GM12878 (cell line): ENCODE data around the gene ALKBH1. TPM values are rescaled to one million over a fixed set of nuclear protein-coding genes. Genes with fewer than 3 reads are reported as not detected.
"Not testable (repeated sequence)": the region's sequence is repeated elsewhere in the genome, so short reads cannot be mapped to it uniquely, and the experiment has no call there.

ENCODE experiments used
- ATAC-seq: fragments of 200-7000 bp; cut with Tn5 transposase; 3 replicates; pipeline ENCODE4 v1.9.1; 2020; ENCODE audit warnings: mild to moderate bottlenecking, moderate library complexity
- BruUV-seq: library from RNA; stranded (reverse); fragments of 400-500 nt; replicated peaks from 2 replicates; lab custom pipeline; 2021; lab: Mats Ljungman, UMichigan
- CTCF ChIA-PET: fragments of 300-600 bp; sonication (Branson Sonifier 250); formaldehyde crosslinking; extraction: SDS; loops from one replicate; lab custom pipeline; 2021; ENCODE audit warnings: inconsistent platforms; lab: Yijun Ruan, JAX
- POLR2A ChIA-PET: fragments of 350-600 bp; formaldehyde crosslinking; extraction: SDS; loops from one replicate; lab custom pipeline; 2021; ENCODE audit warnings: inconsistent platforms; lab: Charles Lee
- RAD21 ChIA-PET: fragments of 300-600 bp; sonication (Branson Sonifier 250); formaldehyde crosslinking; loops from one replicate; lab custom pipeline; 2023; ENCODE audit warnings: antibody characterized with exemption; ENCODE audit not compliant: unreplicated experiment; lab: Charles Lee
- SMC1A ChIA-PET: fragments of 300-600 bp; sonication (Branson Sonifier 250); formaldehyde crosslinking; loops from one replicate; lab custom pipeline; 2023; ENCODE audit not compliant: unreplicated experiment, uncharacterized antibody; lab: Charles Lee
- DNase-seq: peaks from one replicate; pipeline ENCODE4 v3.0.0-alpha.2; 2011; ENCODE audit warnings: low read depth, low spot score
- FAIRE-seq: peaks from 3 replicates; lab custom pipeline; 2011; peaks lifted over from hg19 to GRCh38; lab: Jason Lieb, UNC
- H2AFZ ChIP-seq: 2 replicates; pipeline ENCODE4 v1.6.0; 2011; ENCODE audit warnings: low read depth, low read length, control low read depth; ENCODE audit not compliant: control insufficient read depth
- H3K27ac ChIP-seq: 2 replicates; pipeline ENCODE4 v1.5.1; 2011; ENCODE audit warnings: control low read depth; ENCODE audit not compliant: control insufficient read depth, insufficient read depth
- H3K27me3 ChIP-seq, 2 experiments: replicated peaks in 1 of 2; 2 replicates each; pipeline versions ENCODE4 v1.6.0 to v1.6.1; 2011; ENCODE audit warnings: low read length in 1 of 2; ENCODE audit not compliant: control insufficient read depth in 2 of 2, insufficient read depth in 2 of 2
- H3K36me3 ChIP-seq, 2 experiments: 2 replicates each; pipeline ENCODE4 v1.5.1; 2011; ENCODE audit warnings: low read length in 1 of 2; ENCODE audit not compliant: control insufficient read depth in 2 of 2, insufficient read depth in 2 of 2
- H3K4me1 ChIP-seq: 2 replicates; pipeline ENCODE4 v1.6.1; 2011; ENCODE audit warnings: mild to moderate bottlenecking, low read length, moderate library complexity, mixed read lengths; ENCODE audit not compliant: control insufficient read depth, insufficient read depth
- H3K4me2 ChIP-seq: 2 replicates; pipeline ENCODE4 v1.6.0; 2011; ENCODE audit warnings: control low read depth; ENCODE audit not compliant: control insufficient read depth, insufficient read depth
- H3K4me3 ChIP-seq: fragments of 200-600 bp; sonication (generic); 2 replicates; pipeline ENCODE4 v1.5.1; 2016
- H3K79me2 ChIP-seq: 2 replicates; pipeline ENCODE4 v1.6.0; 2011; ENCODE audit warnings: low read length; ENCODE audit not compliant: control insufficient read depth, insufficient read depth
- H3K9ac ChIP-seq: 2 replicates; pipeline ENCODE4 v1.8.0; 2011; ENCODE audit warnings: low read length, control low read depth, mixed read lengths; ENCODE audit not compliant: control insufficient read depth, insufficient read depth
- H3K9me3 ChIP-seq: replicated peaks from 3 replicates; pipeline ENCODE4 v1.5.1; 2011; ENCODE audit warnings: mild to moderate bottlenecking, low read length; ENCODE audit not compliant: control insufficient read depth, insufficient read depth
- H4K20me1 ChIP-seq: 2 replicates; pipeline ENCODE4 v1.6.0; 2011; ENCODE audit not compliant: control insufficient read depth, insufficient read depth
- BHLHE40 ChIP-seq, 2 experiments: fragments of 450-650 bp in 1 of 2; IDR thresholded peaks; 2 replicates each; pipeline ENCODE4 v1.6.1; 2011 to 2017; ENCODE audit warnings: low read depth in 2 of 2, borderline replicate concordance in 1 of 2, improper control_type of control experiment in 1 of 2, low read length in 1 of 2, mild to moderate bottlenecking in 1 of 2
- EED ChIP-seq: sonication (generic); IDR thresholded peaks from 2 replicates; pipeline ENCODE4 v1.6.1; 2016; ENCODE audit warnings: antibody characterized with exemption, low read depth
- GABPA ChIP-seq: IDR thresholded peaks from 2 replicates; pipeline ENCODE4 v1.6.1; 2014; ENCODE audit warnings: antibody characterized with exemption, low read depth, mild to moderate bottlenecking, inconsistent platforms
- HCFC1 ChIP-seq: fragments of 150-350 bp; IDR thresholded peaks from 2 replicates; pipeline ENCODE4 v1.6.1; 2014; ENCODE audit warnings: low read length
- IRF3 ChIP-seq: fragments of 450-650 bp; IDR thresholded peaks from 2 replicates; pipeline ENCODE4 v1.6.1; 2014; ENCODE audit warnings: mild to moderate bottlenecking
- RELB ChIP-seq: fragments of 450-650 bp; IDR thresholded peaks from 2 replicates; pipeline ENCODE4 v1.6.1; 2017; ENCODE audit warnings: low read depth, mild to moderate bottlenecking, moderate library complexity
- SPI1 ChIP-seq: IDR thresholded peaks from 2 replicates; pipeline ENCODE4 v1.6.1; 2011; ENCODE audit warnings: low read depth, mild to moderate bottlenecking, low read length, moderate library complexity, borderline replicate concordance; ENCODE audit not compliant: insufficient read depth
- TARDBP ChIP-seq: IDR thresholded peaks from 2 replicates; pipeline ENCODE4 v1.6.1; 2016; ENCODE audit warnings: borderline replicate concordance
- ZBED1 ChIP-seq: IDR thresholded peaks from 2 replicates; pipeline ENCODE4 v1.6.1; 2016; ENCODE audit warnings: borderline replicate concordance
- ZZZ3 ChIP-seq: IDR thresholded peaks from 2 replicates; pipeline ENCODE4 v1.6.1; 2011; ENCODE audit warnings: low read depth; ENCODE audit not compliant: control insufficient read depth, insufficient read length
- WGBS: methylation state at CpG from one replicate; pipeline ENCODE4 v1.1.6; 2016; ENCODE audit warnings: low lambda C conversion rate; ENCODE audit not compliant: insufficient replicate concordance, insufficient coverage; ENCODE audit errors: missing lambda C conversion rate; 5-methylcytosine and 5-hydroxymethylcytosine counted together
- in situ Hi-C: fragments of 300-500 bp; cut with MboI; formaldehyde crosslinking; loops from 9 replicates; pipeline ENCODE4 v1.14.3; 2018; ENCODE audit warnings: mixed read lengths
- intact Hi-C: fragments of 100-400 bp; cut with micrococcal nuclease; formaldehyde crosslinking; loops from one replicate; pipeline ENCODE4 v1.14.2; 2022; ENCODE audit not compliant: unreplicated experiment
- polyA plus RNA-seq, 11 experiments: library from polyadenylated mRNA; depleted of rRNA in 4 of 11; unstranded in 6 of 11; stranded (reverse) in 5 of 11; fragments of >200 nt; fragmentation: Nextera tagmentation in 4 of 11; fragmentation: Illumina TruSeq in 1 of 11; extraction: Ambion mirVana in 4 of 11; extraction: Trizol in 1 of 11; gene quantifications; 1 replicate in 1 of 11; 2 replicates in 10 of 11; pipeline versions ENCODE4 v1.2.1 to v1.2.3, GENCODE V29; 2011 to 2016; ENCODE audit warnings: inconsistent platforms in 2 of 11, missing spikeins in 2 of 11, low read depth in 1 of 11
- total RNA-seq, 4 experiments: library from RNA; depleted of rRNA in 3 of 4; stranded (reverse); fragments of >200 nt in 3 of 4; fragmentation: Illumina TruSeq in 1 of 4; extraction: Trizol in 1 of 4; gene quantifications; 2 replicates each; pipeline versions ENCODE4 v1.2.1 to v1.2.3, GENCODE V29; 2013 to 2021

The ALKBH1 gene
- total and polyA plus RNA-seq, 10 of the 15 experiments (the other 5 are each of a cell fraction or from before 2014, with no cell fraction given): 6.5 to 24.1 (median 17.0) TPM

- H3K9me3 ChIP-seq, POLR2A ChIA-PET, SMC1A ChIA-PET, H3K27me3 ChIP-seq, DNase-seq, BruUV-seq, H3K4me1 ChIP-seq, H4K20me1 ChIP-seq, ATAC-seq, H3K4me2 ChIP-seq, H3K9ac ChIP-seq, CTCF ChIA-PET, H2AFZ ChIP-seq, H3K27ac ChIP-seq, H3K79me2 ChIP-seq, RAD21 ChIA-PET, in situ Hi-C loops, H3K4me3 ChIP-seq, FAIRE-seq, intact Hi-C loops: not testable (repeated sequence)
- H3K36me3 ChIP-seq: peaks cover 0 to 28% of the 10 kb centered on the region in 2 experiments; a peak in 3 of 4 replicates
- WGBS: 97% methylated on average over 17 of the region's 33 CpGs
These were observed 39.6 kb upstream of the ALKBH1 start for GRCh38 chr14:77747425-77747824.

GRCh38 chr14:77746064-77746702 is 38.4 kb upstream of the ALKBH1 start:
- WGBS: 94% methylated on average over 4 of the region's 4 CpGs
- no peak overlapping the region for H2AFZ ChIP-seq
- SMC1A ChIA-PET: no interaction called here
- H3K4me2 ChIP-seq: no peak overlapping the region
- FAIRE-seq (no peak), ATAC-seq (no peak), DNase-seq (no peak)
- H3K27me3 ChIP-seq: no peaks in the 10 kb centered on the region
- no TSS peak for BruUV-seq
- H3K4me3 ChIP-seq: no peak overlapping the region
- POLR2A ChIA-PET: no interaction called here
- in situ Hi-C loops (no loop called here), intact Hi-C loops (no loop called here)
- H4K20me1 ChIP-seq: no peaks in the 10 kb centered on the region
- H3K9ac ChIP-seq: no peak overlapping the region
- peaks cover 3% of the 10 kb centered on the region for H3K79me2 ChIP-seq
- RAD21 ChIA-PET: no interaction called here
- CTCF ChIA-PET: no interaction called here
- H3K9me3 ChIP-seq: no peaks in the 10 kb centered on the region
- H3K27ac ChIP-seq: no peak overlapping the region
- peaks cover 0 to 24% of the 10 kb centered on the region in 2 experiments; a peak in 3 of 4 replicates for H3K36me3 ChIP-seq
- TF ChIP-seq ZBED1 (no peak), ZZZ3 (no peak), HCFC1 (no peak), EED (no peak), IRF3 (no peak), SPI1 (no peak), RELB (no peak), BHLHE40 (IDR thresholded peaks at IDR 0.05; ENCODE audit: borderline replicate concordance in 1 of 2, low read depth in 2 of 2, low read length in 1 of 2) (no peak), GABPA (no peak), TARDBP (no peak)
- H3K4me1 ChIP-seq: no peaks in the 10 kb centered on the region
